ENCODE results near the gene RGS7.
"Not testable (repeated sequence)": the region's sequence is repeated elsewhere in the genome, so short reads cannot be mapped to it uniquely, and the experiment has no call there.

Gene RGS7

GRCh38 chr1:241331328-241332036, 25.5 kb downstream of the RGS7 start:
- no peak for DNase-seq (ENCODE audit: low spot score)

- no peak for DNase-seq (ENCODE audit: low spot score)
Observed at GRCh38 chr1:241330619-241331327, 26.2 kb downstream of the RGS7 start.

GRCh38 chr1:241325456-241325855, 31.5 kb downstream of the RGS7 start:
- no peak for DNase-seq (ENCODE audit: low spot score)

- DNase-seq (ENCODE audit: low spot score), result peak; percentile 51
Observed at GRCh38 chr1:241323514-241324195, 33.4 kb downstream of the RGS7 start.

GRCh38 chr1:241317676-241318075, 39.3 kb downstream of the RGS7 start:
- no peak for DNase-seq (ENCODE audit: low spot score)

- DNase-seq (ENCODE audit: low spot score), result no peak
Observed at GRCh38 chr1:241316372-241316771, 40.6 kb downstream of the RGS7 start.

- DNase-seq (ENCODE audit: low spot score), result no peak
Observed at GRCh38 chr1:241311056-241311746, 45.8 kb downstream of the RGS7 start.

GRCh38 chr1:241310451-241310850, 46.6 kb downstream of the RGS7 start:
- DNase-seq (ENCODE audit: low spot score), result no peak

- no peak for DNase-seq (ENCODE audit: low spot score)
Observed at GRCh38 chr1:241309651-241310050, 47.4 kb downstream of the RGS7 start.

- DNase-seq (ENCODE audit: low spot score), result no peak
Observed at GRCh38 chr1:241308471-241308870, 48.5 kb downstream of the RGS7 start.

GRCh38 chr1:241308011-241308410, 49.0 kb downstream of the RGS7 start:
- DNase-seq (ENCODE audit: low spot score), result no peak

- DNase-seq (ENCODE audit: low spot score), result no peak
Observed at GRCh38 chr1:241306125-241306790, 50.7 kb downstream of the RGS7 start.

- DNase-seq (ENCODE audit: low spot score), result not testable (repeated sequence)
Observed at GRCh38 chr1:241302024-241302423, 55.0 kb downstream of the RGS7 start.

- DNase-seq (ENCODE audit: low spot score), result no peak
Observed at GRCh38 chr1:241299347-241299746, 57.7 kb downstream of the RGS7 start.

GRCh38 chr1:241292973-241293372, 64.0 kb downstream of the RGS7 start:
- no peak for DNase-seq (ENCODE audit: low spot score)

- not testable (repeated sequence) for DNase-seq (ENCODE audit: low spot score)
Observed at GRCh38 chr1:241291548-241291947, 65.5 kb downstream of the RGS7 start.

GRCh38 chr1:241286486-241286885, 70.5 kb downstream of the RGS7 start:
- DNase-seq (ENCODE audit: low spot score), result no peak

- no peak for DNase-seq (ENCODE audit: low spot score)
Observed at GRCh38 chr1:241276391-241276790, 80.6 kb downstream of the RGS7 start.

- DNase-seq (ENCODE audit: low spot score), result no peak
Observed at GRCh38 chr1:241275981-241276380, 81.0 kb downstream of the RGS7 start.

- no peak for DNase-seq (ENCODE audit: low spot score)
Observed at GRCh38 chr1:241275226-241275625, 81.8 kb downstream of the RGS7 start.

GRCh38 chr1:241274693-241275092, 82.3 kb downstream of the RGS7 start:
- DNase-seq (ENCODE audit: low spot score), result no peak

GRCh38 chr1:241272828-241273227, 84.2 kb downstream of the RGS7 start:
- no peak for DNase-seq (ENCODE audit: low spot score)

All from AG08396 (cell line).